ENCODE measurements around the gene MICALL2. TPM values are rescaled to one million over a fixed set of nuclear protein-coding genes. Genes with fewer than 3 reads are reported as not detected.

The MICALL2 gene
- total RNA-seq, 1 donor from 2014 or later, result 25.4 TPM

DNA sequence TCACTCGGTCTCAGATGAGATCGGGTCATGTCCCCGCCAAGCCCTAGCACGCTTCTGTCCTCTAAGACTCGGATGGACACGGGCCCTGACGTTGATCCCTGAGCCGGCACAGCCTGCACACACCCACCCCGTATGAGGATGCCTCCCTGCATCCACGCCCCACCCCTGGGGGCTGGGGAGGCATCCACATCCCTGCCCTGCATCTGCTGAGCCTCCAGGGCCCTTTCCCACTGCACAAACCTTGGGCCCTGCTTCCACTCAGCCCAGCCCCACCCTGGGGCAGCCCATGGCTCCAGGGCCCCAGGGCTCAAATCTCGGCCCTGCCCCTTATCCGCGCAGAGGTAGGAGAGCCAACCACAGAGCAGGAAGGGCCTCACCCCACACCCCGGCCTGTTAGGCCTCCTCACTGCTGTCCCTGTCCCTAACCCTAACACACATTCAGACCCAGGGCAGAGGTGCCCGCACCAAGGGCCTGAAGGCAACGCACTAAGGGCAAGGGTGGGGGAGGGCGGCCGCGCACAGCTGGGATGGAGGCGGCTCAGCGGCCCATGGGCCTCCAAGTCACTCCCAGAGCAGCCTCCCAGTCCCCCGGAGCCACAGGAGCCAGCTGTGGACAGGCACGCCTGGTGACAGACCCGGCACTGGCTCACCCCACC, 9.5 kb upstream of the MICALL2 start:
- no peak for DNase-seq (ENCODE audit: low read depth)

DNA sequence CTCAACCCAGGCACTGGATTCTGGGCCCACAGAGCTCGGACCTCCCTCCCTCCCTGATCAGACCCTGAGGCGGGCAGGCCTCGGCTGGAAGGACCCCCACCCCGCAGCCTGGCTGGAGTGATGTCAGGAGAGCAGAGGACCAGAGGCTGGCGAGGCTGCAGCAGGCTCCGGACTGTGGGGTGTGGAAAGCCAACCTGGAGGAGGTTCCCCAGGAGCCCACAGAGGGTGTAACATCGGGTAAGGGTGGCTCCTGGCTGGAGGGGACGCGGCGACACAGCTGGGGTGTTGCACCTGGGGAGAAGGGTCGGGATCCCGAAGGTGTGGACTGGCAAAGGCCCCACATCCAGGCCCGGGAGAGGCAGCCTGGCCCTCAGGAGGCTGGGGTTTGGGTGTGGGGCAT, 8.9 kb upstream of the MICALL2 start:
- no peak for DNase-seq (ENCODE audit: low read depth)

DNA sequence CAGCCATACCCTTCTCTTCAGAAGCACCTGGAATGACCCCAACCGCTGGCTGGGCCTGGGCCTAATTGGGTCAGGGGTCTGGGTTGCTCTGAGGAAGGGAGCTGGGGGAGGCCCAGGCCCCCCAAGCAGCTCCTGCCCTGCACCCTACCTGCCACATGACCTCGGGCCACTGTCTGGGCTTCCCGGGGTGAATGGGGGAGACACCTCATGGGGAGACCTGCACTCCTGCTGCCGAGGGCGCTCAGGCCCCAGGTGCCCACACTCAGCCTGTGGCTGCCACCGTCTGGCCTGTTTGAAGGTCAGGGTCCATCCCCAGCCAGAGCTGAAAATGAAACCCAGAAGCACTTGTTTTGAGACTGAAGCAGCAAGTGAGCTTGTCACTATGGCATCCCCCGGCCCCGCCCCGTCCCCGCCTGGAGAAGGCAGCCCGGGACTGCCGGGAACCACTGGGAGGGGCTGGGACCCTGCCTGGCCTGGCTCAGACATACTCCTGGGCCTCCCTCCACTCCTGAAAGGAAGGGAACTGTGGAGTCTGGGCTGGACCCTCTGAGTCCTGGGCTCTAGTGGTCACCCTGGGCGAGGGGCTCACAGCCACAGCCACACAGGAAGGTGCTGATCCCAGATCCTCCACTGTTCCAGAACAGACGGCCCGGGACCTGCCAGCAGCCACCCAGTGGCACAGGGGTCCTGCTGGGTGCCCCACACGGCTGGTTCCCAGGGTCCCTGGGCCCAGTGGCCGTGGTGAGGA, 7.4 kb upstream of the MICALL2 start:
- peak; percentile 92 for DNase-seq (ENCODE audit: low read depth)

DNA sequence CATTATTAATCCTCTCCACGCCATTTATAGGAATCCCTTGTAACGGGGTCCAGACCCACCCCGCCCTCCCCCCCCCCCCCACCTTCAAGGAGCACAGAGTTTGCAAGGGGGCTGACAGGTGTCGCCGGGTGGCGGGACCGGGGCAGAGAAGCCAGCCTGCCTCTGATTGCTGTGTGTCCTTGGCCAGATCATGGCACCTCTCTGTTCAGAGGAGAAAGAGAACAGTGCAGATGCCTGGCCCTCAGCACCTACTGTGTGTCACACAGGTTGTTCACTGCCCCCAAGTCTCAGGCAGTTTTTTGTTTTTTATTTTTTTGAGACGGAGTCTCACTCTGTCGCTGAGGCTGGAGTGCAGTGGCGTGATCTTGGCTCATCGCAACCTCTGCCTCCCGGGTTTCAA, 5.4 kb upstream of the MICALL2 start:
- no peak for DNase-seq (ENCODE audit: low read depth)

DNA sequence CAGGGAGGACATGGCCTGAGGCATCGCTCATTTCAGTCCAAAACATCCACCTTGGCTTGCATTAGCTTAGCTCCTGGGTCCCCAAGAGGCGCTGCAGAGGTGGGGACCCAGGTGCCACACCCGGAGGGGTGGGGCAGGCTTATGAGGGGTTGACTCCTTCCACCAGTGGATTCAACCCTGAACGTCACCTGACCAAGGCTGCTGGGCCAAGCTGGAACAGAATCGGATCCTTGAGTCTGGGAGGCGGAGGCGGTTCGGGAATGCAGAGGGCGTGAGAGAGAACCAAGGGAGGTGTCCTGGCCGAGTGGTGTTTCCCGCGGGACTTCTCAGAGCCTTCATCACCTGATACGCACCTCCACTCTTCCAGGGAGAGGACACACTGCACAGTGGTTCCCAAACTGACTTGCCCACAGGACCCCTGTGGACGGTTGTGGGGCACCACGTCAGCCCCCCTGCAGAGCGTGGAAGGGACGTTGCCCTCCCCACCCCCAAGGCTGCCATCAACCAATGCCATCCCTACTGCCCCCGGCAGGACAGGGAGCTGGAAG, 4.5 kb upstream of the MICALL2 start:
- no peak for DNase-seq (ENCODE audit: low read depth)

DNA sequence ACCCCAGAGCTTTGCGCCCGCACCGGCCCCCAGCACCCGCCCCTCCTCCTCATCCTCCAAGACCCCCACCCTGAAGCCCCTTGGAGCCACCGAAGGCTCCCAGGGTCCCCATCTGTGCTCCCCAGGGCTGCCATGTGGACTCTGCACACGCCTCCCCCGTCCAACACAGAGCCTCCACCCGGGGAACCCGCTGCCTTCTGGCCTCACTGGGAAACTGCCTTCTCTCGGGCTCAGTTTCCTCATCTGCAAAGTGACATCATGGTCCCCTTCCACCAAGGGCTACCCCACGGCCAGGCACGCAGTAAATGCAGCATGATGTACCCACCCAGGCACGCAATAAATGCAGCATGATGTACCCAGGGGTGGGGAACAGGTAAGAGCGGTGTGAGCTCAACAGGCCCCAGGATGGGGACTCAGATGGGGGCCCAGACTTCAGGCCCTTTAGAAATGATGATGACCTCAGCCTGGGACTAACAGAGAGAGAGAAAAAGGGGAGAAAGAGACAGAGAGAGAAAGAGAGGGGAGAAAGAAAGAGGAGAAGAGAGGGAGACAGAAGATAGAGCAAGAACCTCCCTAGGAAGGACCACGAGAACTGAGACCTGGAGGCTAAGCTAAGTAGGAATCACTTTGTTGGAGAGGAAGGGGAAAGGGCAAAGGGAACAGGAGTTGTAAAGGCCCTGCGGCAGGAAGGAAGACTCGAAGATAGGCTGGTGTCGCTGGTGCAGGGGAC, 2.5 kb upstream of the MICALL2 start:
- no peak for DNase-seq (ENCODE audit: low read depth)

DNA sequence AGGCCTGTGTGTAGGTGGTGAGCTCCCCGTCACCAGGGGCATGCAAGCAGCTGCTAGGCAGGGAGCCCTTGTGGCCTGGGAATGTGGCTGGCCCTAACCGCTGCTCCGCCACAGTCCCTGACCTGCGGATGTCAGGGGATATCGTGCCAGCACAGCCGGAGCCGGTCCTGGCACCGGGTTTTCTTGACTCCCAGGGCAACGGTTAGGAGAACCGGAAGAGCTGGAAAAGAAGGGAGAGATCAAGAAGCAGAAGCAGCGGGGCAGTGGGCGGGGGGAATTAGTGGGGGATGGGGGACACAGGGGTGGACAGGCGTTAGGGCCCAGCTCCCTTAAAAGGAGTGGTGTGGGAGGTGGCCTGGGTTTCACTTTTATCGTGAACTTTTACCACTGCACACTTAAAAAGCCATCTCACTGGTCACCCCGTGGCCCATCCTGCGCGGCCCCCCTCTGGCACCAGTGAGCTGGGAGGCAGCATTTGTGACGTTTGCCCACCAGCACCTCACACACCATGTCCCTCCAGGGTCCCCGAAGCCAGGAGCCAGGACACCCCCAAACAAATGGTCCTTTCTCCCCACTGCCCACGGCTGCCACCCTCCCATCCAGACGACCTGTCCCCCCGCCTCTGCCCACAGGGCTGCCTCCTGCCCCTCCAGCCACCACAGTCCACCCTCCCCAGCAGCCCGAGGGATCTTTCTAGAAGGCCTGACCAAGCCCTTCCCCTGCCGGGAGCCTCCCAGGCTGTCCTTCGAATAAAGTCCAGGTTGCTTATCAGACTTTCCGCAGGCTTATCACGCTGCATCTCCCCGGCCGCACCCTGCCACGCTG, 1.8 kb upstream of the MICALL2 start:
- DNase-seq (ENCODE audit: low read depth), result peak; percentile 84

DNA sequence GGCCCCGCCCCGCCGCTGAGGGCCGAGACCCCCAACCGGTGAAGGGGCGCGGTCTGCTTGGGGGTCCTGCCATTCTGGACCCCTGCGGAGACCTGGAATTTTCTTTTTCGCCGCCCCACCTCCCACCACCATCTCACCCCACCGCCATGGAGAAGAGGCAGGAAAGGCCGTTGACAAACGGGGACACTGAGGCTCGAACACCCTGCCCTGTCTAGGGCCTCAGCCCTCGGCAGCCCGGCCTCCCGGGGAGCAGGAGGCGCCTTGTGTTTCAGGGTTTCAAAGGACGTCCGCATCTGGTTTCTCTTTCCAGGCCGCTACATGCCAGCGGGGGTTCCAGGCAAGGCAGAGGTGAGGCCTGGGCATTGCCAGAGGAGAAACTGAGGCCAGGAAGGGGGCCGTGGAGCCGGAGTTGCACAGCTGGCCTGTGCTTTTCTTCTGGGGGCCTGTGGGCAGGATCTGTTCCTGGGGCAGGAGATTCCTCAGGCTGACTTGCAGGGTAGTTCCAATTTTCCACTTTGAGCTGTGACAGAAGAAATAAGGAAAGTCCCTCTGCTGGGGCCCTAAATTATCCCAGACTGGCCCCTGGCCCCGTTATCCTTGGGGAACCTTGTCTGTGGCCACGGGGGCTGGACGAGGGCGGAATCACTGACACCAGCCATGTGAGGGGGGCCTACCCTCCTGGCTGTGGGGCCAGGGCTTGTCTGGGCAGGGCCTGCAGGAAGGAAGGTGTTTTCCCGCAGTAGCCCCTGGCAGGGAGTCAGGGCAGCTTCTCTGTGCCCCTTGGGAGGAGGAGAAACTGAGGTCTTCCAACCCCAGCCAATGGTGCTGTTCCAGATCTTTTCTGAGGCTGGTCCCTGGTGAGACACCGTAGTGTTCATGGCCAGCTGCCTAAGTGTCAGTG, 900 bp upstream of the MICALL2 start:
- peak; percentile 15 for DNase-seq (ENCODE audit: low read depth)

DNA sequence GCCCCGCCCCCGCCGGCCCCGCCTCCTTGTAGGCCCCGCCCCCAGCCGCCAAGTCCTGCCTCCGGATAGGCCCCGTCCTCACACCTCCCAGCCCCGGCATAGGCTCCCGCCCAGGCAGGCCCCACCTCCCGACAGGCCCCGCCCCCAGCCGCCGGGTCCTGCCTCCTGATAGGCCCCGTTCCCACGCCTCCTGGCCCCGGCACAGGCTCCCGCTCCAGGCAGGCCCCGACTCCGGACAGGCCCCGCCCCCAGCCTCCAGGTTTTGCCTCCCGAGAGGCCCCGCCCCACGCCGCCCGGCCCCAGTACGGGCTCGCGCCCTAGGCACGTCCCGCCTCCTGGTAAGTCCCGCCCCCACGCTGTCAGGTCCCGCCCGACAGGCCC, 232 bp upstream of the MICALL2 start:
- peak; percentile 100 for DNase-seq (ENCODE audit: low read depth)

DNA sequence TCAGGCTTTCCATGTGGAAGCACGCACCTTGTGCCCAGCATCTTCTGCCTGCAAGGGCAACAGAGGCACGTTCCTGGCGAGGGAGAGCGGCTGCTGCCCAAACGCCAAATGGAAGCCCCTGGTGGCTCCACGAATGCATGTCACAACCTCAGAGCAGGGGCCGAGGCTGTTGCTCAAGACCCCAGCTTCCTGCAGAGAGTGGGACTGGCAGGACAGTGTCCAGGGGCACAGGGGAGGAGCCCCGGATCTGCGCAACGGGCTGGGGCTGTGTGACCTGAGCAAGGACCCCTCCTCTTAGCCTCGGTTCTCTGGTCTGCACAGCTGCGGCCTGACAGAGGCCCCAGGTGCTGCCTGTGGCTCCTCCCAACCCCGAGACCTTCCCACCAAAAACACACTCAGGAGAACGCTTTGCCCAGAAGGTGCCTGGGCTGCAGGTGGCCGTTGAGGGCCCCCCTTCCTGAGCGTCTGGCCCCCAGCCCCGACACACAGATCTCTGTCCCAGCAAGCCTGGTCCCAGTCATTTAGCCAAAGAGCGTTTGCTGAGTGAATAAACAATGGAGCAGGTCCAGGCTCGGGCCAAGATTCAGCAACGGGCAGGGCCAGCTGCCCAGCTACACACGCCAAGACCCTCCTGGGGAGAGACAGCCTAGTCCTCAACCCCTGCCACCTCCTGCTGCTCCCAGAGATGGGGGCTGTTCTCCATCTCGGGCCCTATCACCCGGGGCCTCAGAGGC, 1.2 kb downstream of the MICALL2 start:
- peak; percentile 50 for DNase-seq (ENCODE audit: low read depth)

DNA sequence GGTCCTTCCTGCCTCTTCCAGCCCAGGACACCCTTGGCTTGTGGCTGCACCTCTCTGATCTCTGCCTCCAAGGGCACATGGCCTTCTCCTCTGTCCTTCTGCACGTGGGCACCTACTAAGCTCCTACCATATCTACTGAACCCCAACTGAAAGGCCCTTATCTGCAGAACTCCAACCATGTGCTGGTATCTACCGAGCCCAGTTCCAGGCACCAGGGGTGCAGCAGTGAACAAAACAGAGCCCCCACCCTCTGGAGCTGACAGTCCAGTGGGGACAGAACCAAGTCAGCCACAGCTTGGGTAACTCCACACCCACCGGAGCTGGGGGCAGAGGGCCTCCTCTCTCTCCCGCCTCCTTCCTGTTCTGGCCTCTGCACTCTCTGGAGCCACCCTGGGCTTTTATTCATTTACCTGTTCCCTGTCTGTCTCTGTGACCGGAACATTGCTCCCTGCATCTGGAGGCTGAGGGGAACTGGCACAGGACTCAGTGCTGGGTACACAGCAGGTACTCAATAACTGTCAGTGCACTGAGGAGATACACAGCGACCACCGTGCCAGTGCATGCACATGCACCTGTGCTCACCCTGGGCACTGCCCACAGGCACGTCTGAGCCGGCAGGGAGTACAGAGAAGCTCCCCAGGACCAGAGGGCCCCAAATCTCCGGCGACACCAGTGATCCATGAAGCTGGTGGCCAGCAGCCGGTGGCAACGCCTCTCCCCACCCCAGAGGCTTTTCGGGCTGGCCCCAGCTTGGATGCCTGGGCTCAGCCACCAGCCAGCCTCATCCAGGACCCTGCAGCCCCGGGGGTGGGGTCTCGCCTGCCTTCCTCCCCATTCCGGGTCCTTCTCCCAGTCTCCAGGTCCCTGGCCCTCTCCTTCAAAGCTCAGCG, 2.0 kb downstream of the MICALL2 start:
- DNase-seq (ENCODE audit: low read depth), result no peak

DNA sequence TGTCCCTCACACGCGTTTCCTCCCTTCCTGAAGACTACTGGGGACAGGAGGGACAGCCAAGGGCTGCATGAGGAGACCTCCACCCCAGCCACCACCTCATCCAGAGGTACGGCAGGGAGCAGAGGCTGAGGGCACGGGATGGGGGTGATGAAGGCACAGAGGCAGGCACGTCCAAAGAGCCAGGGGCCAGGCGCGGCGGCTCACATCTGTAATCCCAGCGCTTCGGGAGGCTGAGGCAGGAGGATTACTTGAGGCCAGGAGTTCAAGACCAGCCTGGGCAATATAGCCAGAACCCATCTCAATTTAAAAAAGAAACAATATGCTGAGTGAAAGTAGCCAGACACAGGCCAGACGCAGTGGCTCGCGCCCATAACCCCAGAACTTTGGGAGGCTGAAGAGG, 3.3 kb downstream of the MICALL2 start:
- no peak for DNase-seq (ENCODE audit: low read depth)

DNA sequence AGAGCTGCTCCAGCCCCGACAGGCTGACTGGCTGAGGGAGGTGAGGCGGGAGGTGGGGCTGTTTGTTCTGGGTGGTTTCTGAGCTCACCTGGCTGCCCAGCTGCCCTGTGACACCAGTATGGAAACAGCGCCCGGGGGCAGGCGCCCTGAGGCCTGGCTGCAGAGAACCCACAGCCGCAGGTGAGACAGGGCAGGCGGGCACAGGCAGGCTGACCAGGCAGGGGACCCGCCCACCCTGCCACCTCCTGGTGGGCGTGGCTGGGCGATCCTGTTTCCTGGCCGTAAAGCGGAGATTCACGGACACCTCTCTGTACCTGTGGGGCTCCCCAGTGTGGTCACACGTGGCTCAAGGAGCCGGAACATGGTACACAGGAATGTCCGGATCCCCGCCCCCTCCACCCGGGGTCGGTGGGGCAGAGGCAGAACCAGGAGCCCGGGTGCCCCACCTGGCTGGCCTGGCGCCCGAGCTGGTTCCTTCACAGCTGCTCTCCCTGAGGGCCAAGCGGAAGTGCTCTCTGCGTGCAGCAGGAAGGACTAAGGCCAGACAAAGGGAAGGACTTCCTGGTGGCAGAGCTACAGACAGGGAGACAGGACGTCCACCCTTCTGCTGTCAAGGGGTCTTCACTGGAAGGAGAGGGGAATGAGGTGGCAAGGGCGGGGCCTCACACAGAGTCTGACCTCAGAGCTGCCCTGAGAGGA, 3.9 kb downstream of the MICALL2 start:
- no peak for DNase-seq (ENCODE audit: low read depth)

DNA sequence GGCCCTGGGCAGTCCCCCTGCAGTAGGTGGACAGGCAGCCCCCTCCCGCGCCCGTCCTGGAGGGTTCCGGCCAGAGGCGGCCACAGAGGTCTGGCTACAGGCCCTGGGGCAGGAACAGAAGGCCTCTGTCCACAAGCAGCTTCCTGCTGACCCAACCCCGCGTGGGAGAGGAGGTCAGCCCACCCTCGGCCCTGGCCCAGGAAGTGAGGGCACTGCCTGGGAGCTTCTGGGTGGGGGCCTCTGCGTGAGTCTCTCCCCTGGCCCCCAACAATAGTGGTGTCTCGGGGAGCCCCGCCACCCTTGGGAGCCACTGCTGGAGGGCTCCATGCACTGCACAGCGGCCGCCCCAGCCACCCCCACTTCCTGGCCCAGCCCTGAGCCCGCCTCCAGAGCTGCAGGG, 4.7 kb downstream of the MICALL2 start:
- no peak for DNase-seq (ENCODE audit: low read depth)

DNA sequence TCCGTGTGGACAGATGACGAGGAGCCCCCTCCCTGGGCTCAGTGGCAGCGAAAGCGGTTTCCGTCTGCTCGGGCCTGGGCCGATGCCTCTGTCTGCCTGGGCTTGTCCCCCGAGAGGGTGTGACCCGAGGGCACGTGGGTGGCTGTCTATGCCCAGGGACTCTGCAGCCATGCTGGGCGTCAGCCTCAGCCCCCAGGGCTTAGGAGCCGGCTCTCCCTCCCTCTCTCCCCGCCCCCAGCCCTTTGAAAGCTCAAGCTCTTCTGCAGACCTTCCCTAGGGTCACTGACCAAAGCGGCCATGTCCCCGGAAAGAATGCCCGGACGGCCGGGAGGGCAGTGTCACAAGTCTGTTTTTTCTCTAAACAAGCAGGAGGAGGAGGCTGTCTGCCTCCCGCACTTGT, 7.1 kb downstream of the MICALL2 start:
- no peak for DNase-seq (ENCODE audit: low read depth)

DNA sequence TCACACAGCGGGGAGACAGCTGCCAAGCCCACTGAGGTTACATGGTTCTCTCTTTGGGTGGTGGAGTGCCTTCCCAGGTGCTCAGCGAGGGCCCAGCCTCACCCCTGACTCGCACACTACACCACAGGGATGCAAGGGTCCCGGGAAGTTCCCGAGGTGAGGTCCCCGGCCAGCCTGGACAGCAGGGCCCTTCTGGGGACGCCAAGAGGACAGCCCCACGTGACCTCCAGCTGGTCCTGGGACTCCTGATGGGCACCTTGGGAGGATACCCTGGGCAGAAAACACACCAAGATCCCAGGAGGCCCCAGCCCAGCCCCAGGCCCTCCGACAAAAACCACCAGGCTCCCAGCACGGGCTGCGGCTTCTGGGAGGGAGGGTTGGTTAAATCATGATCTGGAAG, 8.3 kb downstream of the MICALL2 start:
- DNase-seq (ENCODE audit: low read depth), result no peak

DNA sequence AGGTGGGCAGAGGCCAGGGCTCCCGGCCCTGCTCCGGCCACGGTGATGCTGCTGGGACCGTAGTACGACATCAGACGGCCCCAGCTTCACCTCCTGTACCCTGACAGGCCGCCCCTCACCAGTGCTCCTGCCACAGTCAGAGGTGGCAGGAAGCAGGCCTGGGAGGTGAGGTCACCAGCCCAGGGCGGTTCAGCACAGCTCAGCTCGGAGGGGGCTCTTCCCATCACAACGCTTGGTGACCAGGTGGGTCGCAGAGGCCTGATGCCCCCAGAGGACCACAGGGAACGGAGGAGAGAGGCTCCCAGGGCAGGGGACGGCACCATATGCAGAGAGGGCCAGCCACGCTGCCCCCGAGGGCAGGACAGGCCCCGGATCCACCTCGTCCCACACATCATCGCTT, 8.8 kb downstream of the MICALL2 start:
- DNase-seq (ENCODE audit: low read depth), result no peak

DNA sequence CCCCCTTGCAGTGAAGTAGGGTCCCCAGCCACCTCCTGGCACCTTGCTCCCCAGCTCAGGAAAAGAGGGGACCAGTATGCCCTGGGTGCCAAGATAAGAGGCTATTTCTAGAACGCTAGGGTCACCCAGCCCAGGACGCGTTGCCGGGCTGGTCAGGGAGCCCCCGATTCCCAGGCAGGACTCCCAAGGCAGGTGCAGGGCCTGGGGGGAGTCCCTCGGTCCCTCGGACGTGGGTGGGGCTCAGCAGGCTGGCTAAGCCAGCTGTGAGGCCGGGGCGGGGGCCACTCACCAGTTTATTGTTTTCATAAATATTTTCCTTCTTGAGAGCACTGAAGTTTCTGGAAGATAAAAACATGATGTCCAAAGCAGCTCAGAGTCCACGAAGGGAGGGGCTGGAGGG, 9.3 kb downstream of the MICALL2 start:
- no peak for DNase-seq (ENCODE audit: low read depth)

All from myocyte (in vitro differentiated cells).